Epithelial cell of esophagus (primary cell): ENCODE results near the gene MAP2K2.

ENCODE experiments used
- DNase-seq: peaks from one replicate; pipeline ENCODE4 v3.0.0; 2010; ENCODE audit warnings: low read depth
- H3K4me3 ChIP-seq: 2 replicates; pipeline ENCODE4 v1.5.1; 2011; ENCODE audit warnings: mild to moderate bottlenecking, low read length, control low read depth
- TF ChIP-seq, protein P1 (sequence below): IDR thresholded peaks from 2 replicates; pipeline ENCODE4 v1.5.1; 2011; ENCODE audit warnings: low read depth, mild to moderate bottlenecking, low read length, control low read depth, inconsistent platforms; ENCODE audit not compliant: insufficient read depth; ENCODE audit errors: missing control alignments

The MAP2K2 gene

DNA sequence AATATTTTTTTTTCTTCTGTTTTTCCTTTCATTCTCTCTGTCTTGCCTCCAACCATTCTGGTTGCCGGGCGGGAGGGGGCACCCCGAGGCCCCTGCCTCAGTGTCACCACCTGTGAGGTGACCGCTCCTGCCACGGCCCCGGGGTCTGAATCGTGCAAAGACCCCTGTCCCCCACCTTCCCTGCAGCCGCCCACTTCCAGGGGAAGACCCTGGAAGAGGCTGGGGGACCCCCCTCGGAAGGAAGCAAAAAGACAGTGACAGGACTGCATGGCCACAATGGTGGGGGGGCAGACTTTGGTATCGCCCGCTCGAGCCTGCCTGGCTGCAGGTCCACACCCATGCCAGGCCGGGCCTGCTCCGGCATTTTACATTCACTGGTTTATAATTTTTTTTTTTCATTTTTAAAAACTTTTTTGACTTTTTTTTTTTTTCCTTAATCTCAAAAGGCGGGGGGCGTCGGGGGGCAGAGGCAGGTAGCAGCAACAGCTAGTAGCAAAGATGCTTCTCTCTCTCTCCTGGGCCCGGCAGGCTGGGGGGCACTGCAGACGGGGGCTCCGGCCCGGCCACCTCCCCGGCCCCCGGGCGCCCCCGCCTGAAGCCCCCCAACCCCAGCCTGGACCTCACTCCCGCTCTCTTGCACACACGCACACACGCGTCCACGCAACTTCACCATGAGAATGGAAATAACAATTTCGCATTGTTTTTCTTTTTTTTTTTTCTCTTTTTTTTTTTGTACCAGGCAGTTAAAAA is 79.8 kb downstream of the MAP2K2 start:
- no peak for DNase-seq
- TF ChIP-seq, protein P1, sequence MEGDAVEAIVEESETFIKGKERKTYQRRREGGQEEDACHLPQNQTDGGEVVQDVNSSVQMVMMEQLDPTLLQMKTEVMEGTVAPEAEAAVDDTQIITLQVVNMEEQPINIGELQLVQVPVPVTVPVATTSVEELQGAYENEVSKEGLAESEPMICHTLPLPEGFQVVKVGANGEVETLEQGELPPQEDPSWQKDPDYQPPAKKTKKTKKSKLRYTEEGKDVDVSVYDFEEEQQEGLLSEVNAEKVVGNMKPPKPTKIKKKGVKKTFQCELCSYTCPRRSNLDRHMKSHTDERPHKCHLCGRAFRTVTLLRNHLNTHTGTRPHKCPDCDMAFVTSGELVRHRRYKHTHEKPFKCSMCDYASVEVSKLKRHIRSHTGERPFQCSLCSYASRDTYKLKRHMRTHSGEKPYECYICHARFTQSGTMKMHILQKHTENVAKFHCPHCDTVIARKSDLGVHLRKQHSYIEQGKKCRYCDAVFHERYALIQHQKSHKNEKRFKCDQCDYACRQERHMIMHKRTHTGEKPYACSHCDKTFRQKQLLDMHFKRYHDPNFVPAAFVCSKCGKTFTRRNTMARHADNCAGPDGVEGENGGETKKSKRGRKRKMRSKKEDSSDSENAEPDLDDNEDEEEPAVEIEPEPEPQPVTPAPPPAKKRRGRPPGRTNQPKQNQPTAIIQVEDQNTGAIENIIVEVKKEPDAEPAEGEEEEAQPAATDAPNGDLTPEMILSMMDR, result no peak
- no peak overlapping the region for H3K4me3 ChIP-seq

DNA sequence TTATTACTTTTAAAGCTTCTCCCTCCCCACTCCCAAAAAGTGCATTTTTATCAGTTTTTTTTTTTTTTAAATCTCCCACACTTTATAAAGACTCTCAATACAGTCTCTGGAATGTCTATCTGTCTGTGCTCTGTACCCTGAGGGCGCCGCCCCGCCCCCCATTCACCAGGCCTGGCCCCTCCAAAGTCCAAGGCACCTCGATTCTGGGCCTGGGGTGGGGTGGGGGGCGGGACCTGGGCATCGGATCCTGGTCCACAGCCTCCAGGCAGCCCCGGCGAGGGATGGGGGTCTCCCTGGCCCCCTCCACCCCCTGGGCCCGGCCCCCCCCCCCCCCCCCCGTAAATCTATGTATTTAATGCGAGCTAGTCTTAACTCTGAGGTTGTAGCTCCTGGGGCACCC is 80.5 kb downstream of the MAP2K2 start:
- TF ChIP-seq, protein P1, result no peak
- no peak overlapping the region for H3K4me3 ChIP-seq
- no peak for DNase-seq

DNA sequence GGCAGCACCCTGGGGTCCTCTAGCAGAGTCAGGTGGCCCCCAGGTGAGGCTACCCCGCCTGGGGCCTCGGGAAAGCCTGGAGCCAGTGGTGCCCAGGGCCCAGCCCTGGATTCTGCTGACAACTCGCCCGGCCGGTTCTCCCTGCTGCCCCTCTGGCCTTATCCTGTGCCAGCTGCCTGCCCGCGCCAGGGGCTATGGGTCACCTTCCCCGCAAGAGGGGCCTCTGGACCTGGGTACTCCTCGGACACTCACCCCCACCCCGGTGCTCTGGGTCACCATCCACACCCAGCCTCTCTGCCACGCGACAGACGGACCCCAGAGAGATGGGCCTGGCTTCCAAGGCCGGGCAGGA is 81.2 kb downstream of the MAP2K2 start:
- no peak overlapping the region for H3K4me3 ChIP-seq
- peak; percentile 37 for DNase-seq
- TF ChIP-seq, protein P1, result no peak

DNA sequence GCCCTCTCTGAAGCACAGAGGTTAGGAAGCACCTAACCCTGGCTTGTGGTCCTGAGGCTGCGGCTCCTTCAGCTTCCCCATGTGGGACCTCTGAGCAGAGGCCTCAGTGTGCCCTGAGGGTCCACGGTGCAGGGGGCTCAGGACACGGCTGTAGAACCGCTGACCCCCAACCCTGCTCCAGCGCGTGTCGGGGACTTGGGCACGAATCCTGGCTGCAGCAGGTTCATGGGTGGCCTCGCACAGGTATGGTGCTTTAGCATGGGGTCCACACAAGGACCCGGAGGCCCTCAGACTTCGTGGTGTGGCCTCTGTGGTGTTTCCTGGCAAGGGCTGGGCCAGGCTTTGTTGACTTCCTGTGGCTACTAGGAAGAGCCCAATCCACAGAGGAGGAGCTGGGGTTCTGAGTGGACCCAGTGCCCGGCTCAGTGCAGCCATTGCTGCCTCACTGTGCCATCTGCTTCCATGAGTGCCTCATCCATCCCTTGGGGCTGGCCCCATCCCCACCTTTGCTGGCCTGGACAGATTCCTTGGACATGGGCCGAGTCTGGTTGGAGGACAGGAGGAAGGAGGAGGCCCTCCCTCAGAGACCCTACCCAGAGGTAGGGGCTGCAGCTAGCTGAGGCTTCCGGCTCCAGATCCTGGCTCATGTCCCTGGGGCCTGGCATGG is 81.7 kb downstream of the MAP2K2 start:
- H3K4me3 ChIP-seq, result no peak overlapping the region
- no peak for DNase-seq
- TF ChIP-seq, protein P1, result no peak
